ENCODE results near the gene SRCIN1. TPM values are rescaled to one million over a fixed set of nuclear protein-coding genes. Genes with fewer than 3 reads are reported as not detected.
A peak's percentile ranks its signal among the peaks of the same experiment; 100 is the strongest.

The SRCIN1 gene
- total RNA-seq, 1 donor from 2014 or later, result 6.6 TPM

- DNase-seq (no peak), ATAC-seq (no peak)
- H3K27me3 ChIP-seq (ENCODE audit: low read depth), result peaks cover 53% of the 10 kb centered on the region
- no peaks in the 10 kb centered on the region for H3K9me3 ChIP-seq
- H3K36me3 ChIP-seq, result no peaks in the 10 kb centered on the region
- H3K4me1 ChIP-seq, result peaks cover 41% of the 10 kb centered on the region
- peak overlapping the region; percentile 51 for H3K4me3 ChIP-seq
- no peak for TF ChIP-seq CTCF (IDR thresholded peaks at IDR 0.05)
- H3K27ac ChIP-seq, result no peak overlapping the region
- intact Hi-C loops (cut with DNase I), result no loop called here
These were observed 45.9 kb downstream of the SRCIN1 start for GRCh38 chr17:38559880-38560230.

- Histone ChIP-seq H3K4me1 (peaks cover 41% of the 10 kb centered on the region), H3K4me3 (peak overlapping the region; percentile 51), H3K27ac (no peak overlapping the region), H3K9me3 (no peaks in the 10 kb centered on the region), H3K27me3 (ENCODE audit: low read depth) (peaks cover 50% of the 10 kb centered on the region), H3K36me3 (no peaks in the 10 kb centered on the region)
- peak; percentile 87 to 88 for ATAC-seq
- TF ChIP-seq CTCF (IDR thresholded peaks at IDR 0.05), result peak; percentile 19
- intact Hi-C loops (cut with DNase I), result no loop called here
- peak; percentile 95 for DNase-seq
These were observed 46.5 kb downstream of the SRCIN1 start for GRCh38 chr17:38559051-38559879.

GRCh38 chr17:38558728-38559050 lies 47.1 kb downstream of the SRCIN1 start:
- intact Hi-C loops (cut with DNase I), result no loop called here
- H3K4me3 ChIP-seq, result peak overlapping the region; percentile 51
- DNase-seq, result no peak
- H3K36me3 ChIP-seq, result no peaks in the 10 kb centered on the region
- H3K9me3 ChIP-seq, result no peaks in the 10 kb centered on the region
- peaks cover 41% of the 10 kb centered on the region for H3K4me1 ChIP-seq
- no peak overlapping the region for H3K27ac ChIP-seq
- peak; percentile 0 to 34 for ATAC-seq
- H3K27me3 ChIP-seq (ENCODE audit: low read depth), result peaks cover 44% of the 10 kb centered on the region
- no peak for TF ChIP-seq CTCF (IDR thresholded peaks at IDR 0.05)

- intact Hi-C loops (cut with DNase I), result no loop called here
- Histone ChIP-seq H3K27ac (peak overlapping the region; percentile 8), H3K4me1 (peaks cover 41% of the 10 kb centered on the region), H3K4me3 (peak overlapping the region; percentile 51), H3K27me3 (ENCODE audit: low read depth) (peaks cover 39% of the 10 kb centered on the region), H3K36me3 (no peaks in the 10 kb centered on the region), H3K9me3 (no peaks in the 10 kb centered on the region)
- peak; percentile 96 for DNase-seq
- peak; percentile 94 to 95 for ATAC-seq
- TF ChIP-seq CTCF (IDR thresholded peaks at IDR 0.05), result peak; percentile 93
These were observed 47.7 kb downstream of the SRCIN1 start for GRCh38 chr17:38557836-38558727.

- H3K4me3 ChIP-seq, result peak overlapping the region; percentile 51
- no peaks in the 10 kb centered on the region for H3K36me3 ChIP-seq
- ATAC-seq, result no peak
- H3K9me3 ChIP-seq, result no peaks in the 10 kb centered on the region
- TF ChIP-seq CTCF (IDR thresholded peaks at IDR 0.05), result no peak
- intact Hi-C loops (cut with DNase I), result no loop called here
- peaks cover 37% of the 10 kb centered on the region for H3K27me3 ChIP-seq (ENCODE audit: low read depth)
- H3K27ac ChIP-seq, result peak overlapping the region; percentile 8
- H3K4me1 ChIP-seq, result peaks cover 41% of the 10 kb centered on the region
- no peak for DNase-seq
These were observed 48.4 kb downstream of the SRCIN1 start for GRCh38 chr17:38557396-38557795.
